ENCODE results near the gene CACNA2D3. TPM values are rescaled to one million over a fixed set of nuclear protein-coding genes. Genes with fewer than 3 reads are reported as not detected.
A peak's percentile ranks its signal among the peaks of the same experiment; 100 is the strongest.

The CACNA2D3 gene
- total RNA-seq, 1 experiment from 2014 or later, result not detected

- ATAC-seq, result no peak
- TF ChIP-seq EZH2phosphoT487 (IDR thresholded peaks at IDR 0.05; ENCODE audit: borderline replicate concordance, low read length) (no peak), EZH2 (IDR thresholded peaks at IDR 0.05; ENCODE audit: low read length, unreplicated experiment) (no peak)
- TF ChIP-seq, protein P1, sequence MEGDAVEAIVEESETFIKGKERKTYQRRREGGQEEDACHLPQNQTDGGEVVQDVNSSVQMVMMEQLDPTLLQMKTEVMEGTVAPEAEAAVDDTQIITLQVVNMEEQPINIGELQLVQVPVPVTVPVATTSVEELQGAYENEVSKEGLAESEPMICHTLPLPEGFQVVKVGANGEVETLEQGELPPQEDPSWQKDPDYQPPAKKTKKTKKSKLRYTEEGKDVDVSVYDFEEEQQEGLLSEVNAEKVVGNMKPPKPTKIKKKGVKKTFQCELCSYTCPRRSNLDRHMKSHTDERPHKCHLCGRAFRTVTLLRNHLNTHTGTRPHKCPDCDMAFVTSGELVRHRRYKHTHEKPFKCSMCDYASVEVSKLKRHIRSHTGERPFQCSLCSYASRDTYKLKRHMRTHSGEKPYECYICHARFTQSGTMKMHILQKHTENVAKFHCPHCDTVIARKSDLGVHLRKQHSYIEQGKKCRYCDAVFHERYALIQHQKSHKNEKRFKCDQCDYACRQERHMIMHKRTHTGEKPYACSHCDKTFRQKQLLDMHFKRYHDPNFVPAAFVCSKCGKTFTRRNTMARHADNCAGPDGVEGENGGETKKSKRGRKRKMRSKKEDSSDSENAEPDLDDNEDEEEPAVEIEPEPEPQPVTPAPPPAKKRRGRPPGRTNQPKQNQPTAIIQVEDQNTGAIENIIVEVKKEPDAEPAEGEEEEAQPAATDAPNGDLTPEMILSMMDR (conservative IDR thresholded peaks at IDR 0.05; ENCODE audit: low read depth, low read length), result no peak
- no peaks in the 10 kb centered on the region for H3K36me3 ChIP-seq (ENCODE audit: low read depth, low read length)
- no peaks in the 10 kb centered on the region for H3K4me1 ChIP-seq (ENCODE audit: insufficient read depth, low read length)
- no peak overlapping the region for H3K4me2 ChIP-seq (ENCODE audit: low read length)
- POLR2A ChIA-PET (ENCODE audit: unreplicated experiment), result no interaction called here
- peaks cover 44% of the 10 kb centered on the region for H3K27me3 ChIP-seq (ENCODE audit: low read length)
- H3K27ac ChIP-seq (ENCODE audit: low read length), result no peak overlapping the region
- H3K9me3 ChIP-seq (ENCODE audit: low read length), result no peaks in the 10 kb centered on the region
- H4K20me1 ChIP-seq (ENCODE audit: low read length), result no peaks in the 10 kb centered on the region
- no peak for DNase-seq
- no peaks in the 10 kb centered on the region for H3K9me2 ChIP-seq (replicated peaks; ENCODE audit: low read length)
- H3K9ac ChIP-seq (ENCODE audit: low read length), result no peak overlapping the region
- no peak overlapping the region for H2AFZ ChIP-seq (ENCODE audit: low read length)
- CTCF ChIA-PET, result no interaction called here
- intact Hi-C loops (cut with micrococcal nuclease), result no loop called here
- H3F3A ChIP-seq (ENCODE audit: low read length, unreplicated experiment), result no peaks in the 10 kb centered on the region
- no peaks in the 10 kb centered on the region for H3K79me2 ChIP-seq (ENCODE audit: low read length)
- no TSS peak for BruUV-seq (replicated peaks)
- no peak overlapping the region for H3K4me3 ChIP-seq (ENCODE audit: low read length)
Observed at GRCh38 chr3:54144284-54144683, 21.9 kb downstream of the CACNA2D3 start.

DNA sequence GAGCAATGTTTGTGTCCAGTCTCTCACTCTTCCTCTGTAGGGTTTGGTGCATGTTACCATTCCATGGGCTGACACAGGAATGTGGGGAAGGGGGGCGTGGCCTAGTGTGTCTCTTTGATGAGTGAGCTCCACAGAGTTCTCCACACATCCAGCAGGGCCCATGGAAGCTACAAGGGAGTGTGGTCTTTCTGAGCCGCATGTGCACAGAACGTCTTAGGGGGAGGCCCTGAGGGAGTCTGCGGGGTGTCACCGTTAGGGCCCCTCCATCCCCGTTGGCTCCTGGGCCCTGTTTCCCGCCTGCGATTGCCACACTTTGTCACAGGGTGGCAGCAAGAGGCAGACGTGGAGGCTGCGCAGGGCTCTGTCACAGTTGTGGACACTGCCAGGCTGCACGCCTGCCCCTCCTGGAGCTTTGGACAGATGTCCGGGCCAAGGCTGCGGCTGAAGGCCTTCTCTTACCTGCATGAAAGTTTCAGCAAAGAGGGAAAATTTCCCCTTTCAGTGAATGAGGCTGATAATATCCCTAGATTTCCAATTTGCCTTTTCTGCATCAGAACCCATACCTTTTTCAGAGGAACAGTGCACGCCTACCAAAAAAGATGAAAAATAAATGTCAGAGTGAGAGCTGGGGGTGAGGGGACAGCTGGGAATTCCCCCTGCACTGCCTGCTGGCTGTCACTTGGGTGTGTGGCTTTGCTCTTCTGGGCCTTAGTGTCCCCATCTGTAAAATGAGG lies 24.3 kb downstream of the CACNA2D3 start:
- peaks cover 31% of the 10 kb centered on the region for H3K27me3 ChIP-seq (ENCODE audit: low read length)
- ChIA-PET CTCF (interaction anchor here (0.6 kb wide), 1 partner anchor 287 kb away, joined by 5 read pairs; no protein-coding TSS in a partner anchor), POLR2A (ENCODE audit: unreplicated experiment) (no interaction called here)
- no peak overlapping the region for H3K4me3 ChIP-seq (ENCODE audit: low read length)
- no peaks in the 10 kb centered on the region for H3K9me2 ChIP-seq (replicated peaks; ENCODE audit: low read length)
- intact Hi-C loops (cut with micrococcal nuclease), result no loop called here
- TF ChIP-seq, protein P1 (conservative IDR thresholded peaks at IDR 0.05; ENCODE audit: low read depth, low read length), result peak; percentile 73
- TF ChIP-seq EZH2phosphoT487 (IDR thresholded peaks at IDR 0.05; ENCODE audit: borderline replicate concordance, low read length) (no peak), EZH2 (IDR thresholded peaks at IDR 0.05; ENCODE audit: low read length, unreplicated experiment) (no peak)
- no peak overlapping the region for H3K27ac ChIP-seq (ENCODE audit: low read length)
- H3K4me1 ChIP-seq (ENCODE audit: insufficient read depth, low read length), result no peaks in the 10 kb centered on the region
- H4K20me1 ChIP-seq (ENCODE audit: low read length), result no peaks in the 10 kb centered on the region
- DNase-seq, result peak; percentile 52
- no peaks in the 10 kb centered on the region for H3F3A ChIP-seq (ENCODE audit: low read length, unreplicated experiment)
- ATAC-seq, result peak; percentile 93
- H3K79me2 ChIP-seq (ENCODE audit: low read length), result no peaks in the 10 kb centered on the region
- H3K4me2 ChIP-seq (ENCODE audit: low read length), result no peak overlapping the region
- H3K9ac ChIP-seq (ENCODE audit: low read length), result no peak overlapping the region
- H3K9me3 ChIP-seq (ENCODE audit: low read length), result no peaks in the 10 kb centered on the region
- H2AFZ ChIP-seq (ENCODE audit: low read length), result no peak overlapping the region
- H3K36me3 ChIP-seq (ENCODE audit: low read depth, low read length), result no peaks in the 10 kb centered on the region
- no TSS peak for BruUV-seq (replicated peaks)

DNA sequence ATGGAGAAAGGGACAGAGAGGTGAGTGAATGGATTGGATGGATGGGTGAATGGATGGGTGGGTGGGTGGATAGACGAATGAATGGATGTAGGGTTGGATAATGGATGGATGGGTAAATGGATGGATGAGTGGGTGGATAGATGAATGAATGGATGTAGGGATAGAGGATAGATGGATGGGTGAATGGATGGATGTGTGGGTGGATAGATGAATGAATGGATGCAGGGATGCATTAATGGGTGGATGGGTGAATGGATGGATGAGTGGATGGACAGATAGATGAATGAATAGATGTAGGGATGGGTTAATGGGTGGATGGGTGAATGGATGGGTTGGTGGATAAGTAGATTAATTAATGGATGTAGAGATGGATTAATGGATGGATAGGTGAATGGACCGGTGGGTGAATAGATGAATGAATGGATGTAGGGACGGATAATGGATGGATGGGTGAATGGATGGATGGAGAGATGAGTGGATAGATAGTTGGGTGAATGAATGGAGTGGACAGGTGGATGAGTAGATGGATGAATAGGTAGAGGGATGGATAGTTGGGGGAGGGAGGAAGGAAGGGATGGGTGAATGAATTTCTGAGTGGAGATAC lies 28.6 kb downstream of the CACNA2D3 start:
- intact Hi-C loops (cut with micrococcal nuclease), result no loop called here
- Histone ChIP-seq H3K9ac (ENCODE audit: low read length) (no peak overlapping the region), H3F3A (ENCODE audit: low read length, unreplicated experiment) (no peaks in the 10 kb centered on the region), H3K4me1 (ENCODE audit: insufficient read depth, low read length) (no peaks in the 10 kb centered on the region), H3K27me3 (ENCODE audit: low read length) (peaks cover 6% of the 10 kb centered on the region), H3K9me2 (replicated peaks; ENCODE audit: low read length) (no peaks in the 10 kb centered on the region), H3K4me2 (ENCODE audit: low read length) (no peak overlapping the region), H3K79me2 (ENCODE audit: low read length) (no peaks in the 10 kb centered on the region), H3K9me3 (ENCODE audit: low read length) (no peaks in the 10 kb centered on the region), H3K27ac (ENCODE audit: low read length) (no peak overlapping the region), H2AFZ (ENCODE audit: low read length) (no peak overlapping the region), H4K20me1 (ENCODE audit: low read length) (no peaks in the 10 kb centered on the region), H3K4me3 (ENCODE audit: low read length) (no peak overlapping the region), H3K36me3 (ENCODE audit: low read depth, low read length) (no peaks in the 10 kb centered on the region)
- ATAC-seq (no peak), DNase-seq (no peak)
- POLR2A ChIA-PET (ENCODE audit: unreplicated experiment), result no interaction called here
- TF ChIP-seq, protein P1 (conservative IDR thresholded peaks at IDR 0.05; ENCODE audit: low read depth, low read length), result no peak
- no peak for TF ChIP-seq EZH2phosphoT487 (IDR thresholded peaks at IDR 0.05; ENCODE audit: borderline replicate concordance, low read length)
- TF ChIP-seq EZH2 (IDR thresholded peaks at IDR 0.05; ENCODE audit: low read length, unreplicated experiment), result no peak
- BruUV-seq (replicated peaks), result no TSS peak
- CTCF ChIA-PET, result no interaction called here
